Right cardiac atrium (tissue), 5 donors: ENCODE data around the gene GVQW3. TPM values are rescaled to one million over a fixed set of nuclear protein-coding genes. Genes with fewer than 3 reads are reported as not detected.

Experiments used
- ATAC-seq, 2 donors: fragments of 200-7000 bp; cut with Tn5 transposase; one replicate each; pipeline versions ENCODE4 v1.8.0 to v1.9.1; 2020; ENCODE audit warnings: moderate library complexity in 2 of 2, mild to moderate bottlenecking in 1 of 2
- DNase-seq, 3 donors: peaks; one replicate each; pipeline ENCODE4 v3.0.0-alpha.2; 2020
- H3K27ac ChIP-seq: one replicate; pipeline ENCODE4 v1.5.1; 2013; ENCODE audit warnings: mild to moderate bottlenecking, low read length, control low read depth, moderate library complexity
- H3K27me3 ChIP-seq: one replicate; pipeline ENCODE4 v1.6.1; 2013; ENCODE audit not compliant: control insufficient read depth, insufficient read depth
- H3K4me1 ChIP-seq: one replicate; pipeline ENCODE4 v1.6.1; 2013; ENCODE audit warnings: low read length; ENCODE audit not compliant: control insufficient read depth, insufficient read depth
- H3K4me3 ChIP-seq: one replicate; pipeline ENCODE4 v1.5.1; 2013; ENCODE audit warnings: low read length, control low read depth
- H3K9me3 ChIP-seq: one replicate; pipeline ENCODE4 v1.6.1; 2013; ENCODE audit warnings: low read length; ENCODE audit not compliant: control insufficient read depth
- WGBS: extraction: QIAGEN DNeasy Blood & Tissue Kit; methylation state at CpG from one replicate; pipeline ENCODE4 v1.1.7; 2013; 5-methylcytosine and 5-hydroxymethylcytosine counted together
- intact Hi-C, 4 donors: fragments of 100-400 bp; cut with DNase I; formaldehyde crosslinking; loops; one replicate each; pipeline versions ENCODE4 v1.11.0 to v1.14.0; 2022 to 2023
- polyA plus RNA-seq: library from polyadenylated mRNA; stranded (reverse); fragments of 200-250 nt; gene quantifications from one replicate; pipeline ENCODE4 v1.2.3, GENCODE V29; 2013
- total RNA-seq, 4 donors: library from RNA; stranded (reverse); fragmentation: NEBNext Ultra II Directional; extraction: Animal tissue kit (Norgen Biotek cat#: 25700); gene quantifications; one replicate each; pipeline ENCODE4 v1.2.1, GENCODE V29; 2021
- donor health status: healthy with polysubstance abuse.
- donor health status: DM: no; HTN: yes; CAD: no.
- donor health status: DM: no; HTN: no; CAD: no.
- donor health status: DM: no; HTN: yes; CAD: no; lungs with severe emphysema.
- donor health status: DM: yes; HTN: yes; CAD: no.

Gene GVQW3
- total and polyA plus RNA-seq, 5 donors = 0.77 to 3.5 (median 2.0) TPM

- no peak for ATAC-seq
- Histone ChIP-seq H3K9me3 (no peaks in the 10 kb centered on the region), H3K27me3 (no peaks in the 10 kb centered on the region), H3K4me1 (no peaks in the 10 kb centered on the region), H3K27ac (no peak overlapping the region), H3K4me3 (no peak overlapping the region)
- no peak for DNase-seq
- WGBS = 53% methylated on average over 2 of the region's 2 CpGs
- intact Hi-C loops = no loop called here
These were observed 19.3 kb upstream of the GVQW3 start for GRCh38 chr11:76361776-76362175.

DNA sequence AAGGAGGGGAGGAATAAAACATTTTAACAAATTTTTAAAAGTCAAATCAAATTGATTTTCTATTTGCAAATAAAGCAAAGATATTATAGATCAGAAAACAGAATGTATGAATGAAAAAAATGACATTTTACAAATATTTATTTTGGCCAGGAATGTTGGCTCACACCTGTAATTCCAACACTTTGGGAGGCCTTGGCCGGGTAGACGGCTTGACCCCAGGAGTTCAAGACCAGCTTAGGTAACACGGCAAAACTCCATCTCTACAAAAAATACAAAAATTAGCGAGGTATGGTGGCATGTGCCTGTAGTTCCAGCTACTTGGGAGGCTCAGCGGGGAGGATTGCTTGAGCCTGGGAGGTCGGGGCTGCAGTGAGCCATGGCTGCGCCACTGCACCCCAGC lies 18.4 kb upstream of the GVQW3 start:
- DNase-seq = no peak
- intact Hi-C loops = no loop called here
- Histone ChIP-seq H3K9me3 (no peaks in the 10 kb centered on the region), H3K4me1 (no peaks in the 10 kb centered on the region), H3K4me3 (no peak overlapping the region), H3K27ac (no peak overlapping the region), H3K27me3 (no peaks in the 10 kb centered on the region)
- ATAC-seq = no peak
- WGBS = 97% methylated on average over 7 of the region's 7 CpGs

DNA sequence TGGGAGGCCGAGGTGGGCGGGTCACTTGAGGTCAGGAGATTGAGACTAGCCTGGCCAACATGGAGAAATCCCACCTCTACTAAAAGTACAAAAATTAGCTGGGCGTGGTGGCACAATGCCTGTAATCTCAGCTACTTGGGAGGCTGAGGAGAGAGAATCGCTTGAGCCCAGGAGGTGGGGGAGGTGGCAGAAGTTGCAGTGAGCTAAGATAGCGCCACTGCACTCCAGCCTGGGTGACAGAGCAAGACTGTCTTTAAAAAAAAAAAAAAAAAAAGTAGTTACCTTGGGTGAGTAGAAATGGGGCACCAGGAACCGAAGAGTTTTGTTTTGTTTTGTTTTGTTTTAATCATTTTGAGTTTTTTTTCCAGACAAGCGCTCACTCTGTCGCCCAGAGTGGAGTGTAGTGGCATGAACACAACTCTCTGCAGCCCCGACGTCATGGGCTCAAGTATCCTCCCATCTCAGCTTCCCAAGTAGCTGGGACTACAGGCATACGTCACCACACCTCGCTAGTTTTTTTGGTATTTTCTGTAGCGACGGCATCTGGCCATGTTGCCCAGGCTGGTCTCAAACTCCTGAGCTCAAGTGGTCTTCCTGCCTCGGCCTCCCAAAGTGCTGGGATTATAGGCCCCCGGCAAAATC lies 16.0 kb upstream of the GVQW3 start:
- ATAC-seq (no peak), DNase-seq (no peak)
- WGBS = 92% methylated on average over 16 of the region's 16 CpGs
- Histone ChIP-seq H3K9me3 (no peaks in the 10 kb centered on the region), H3K4me1 (peaks cover 4% of the 10 kb centered on the region), H3K27me3 (no peaks in the 10 kb centered on the region), H3K27ac (no peak overlapping the region), H3K4me3 (no peak overlapping the region)
- intact Hi-C loops = no loop called here

GRCh38 chr11:76368490-76368889 lies 12.6 kb upstream of the GVQW3 start:
- no peaks in the 10 kb centered on the region for H3K27me3 ChIP-seq
- H3K4me1 ChIP-seq = peaks cover 5% of the 10 kb centered on the region
- no peak overlapping the region for H3K4me3 ChIP-seq
- ATAC-seq (no peak), DNase-seq (no peak)
- H3K9me3 ChIP-seq = no peaks in the 10 kb centered on the region
- WGBS = 71% methylated on average over 1 of the region's 1 CpG
- H3K27ac ChIP-seq = no peak overlapping the region
- intact Hi-C loops = no loop called here

- H3K27me3 ChIP-seq = no peaks in the 10 kb centered on the region
- intact Hi-C loops = no loop called here
- DNase-seq (no peak), ATAC-seq (no peak)
- H3K4me3 ChIP-seq = no peak overlapping the region
- H3K4me1 ChIP-seq = peaks cover 5% of the 10 kb centered on the region
- WGBS = 94% methylated on average over 6 of the region's 6 CpGs
- no peaks in the 10 kb centered on the region for H3K9me3 ChIP-seq
- H3K27ac ChIP-seq = no peak overlapping the region
These were observed 11.7 kb upstream of the GVQW3 start for GRCh38 chr11:76369406-76369805.

DNA sequence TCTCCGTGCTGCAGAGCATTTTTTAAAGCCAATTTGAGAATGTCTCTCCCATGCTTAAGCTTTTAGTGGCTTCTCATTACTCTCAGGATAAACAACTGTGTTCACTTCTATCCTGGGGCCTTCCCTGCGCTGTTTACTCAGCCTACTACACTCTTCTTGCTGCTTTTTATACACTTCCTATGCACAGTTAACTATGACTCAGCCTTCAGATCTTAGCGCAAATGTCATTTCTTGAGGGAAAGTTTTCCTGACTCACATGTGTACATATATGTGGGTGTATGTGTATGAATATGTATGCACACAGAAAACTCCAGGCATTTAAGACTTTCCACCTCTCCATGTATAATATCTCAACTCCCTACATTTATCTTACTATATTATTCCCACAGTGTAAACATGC lies 10.0 kb upstream of the GVQW3 start:
- H3K27ac ChIP-seq = no peak overlapping the region
- H3K4me1 ChIP-seq = peaks cover 5% of the 10 kb centered on the region
- no peaks in the 10 kb centered on the region for H3K27me3 ChIP-seq
- no peaks in the 10 kb centered on the region for H3K9me3 ChIP-seq
- WGBS = 55% methylated on average over 3 of the region's 3 CpGs
- H3K4me3 ChIP-seq = no peak overlapping the region
- ATAC-seq = peak in 1 of 2 donors; percentile 61
- no peak for DNase-seq
- intact Hi-C loops = no loop called here

DNA sequence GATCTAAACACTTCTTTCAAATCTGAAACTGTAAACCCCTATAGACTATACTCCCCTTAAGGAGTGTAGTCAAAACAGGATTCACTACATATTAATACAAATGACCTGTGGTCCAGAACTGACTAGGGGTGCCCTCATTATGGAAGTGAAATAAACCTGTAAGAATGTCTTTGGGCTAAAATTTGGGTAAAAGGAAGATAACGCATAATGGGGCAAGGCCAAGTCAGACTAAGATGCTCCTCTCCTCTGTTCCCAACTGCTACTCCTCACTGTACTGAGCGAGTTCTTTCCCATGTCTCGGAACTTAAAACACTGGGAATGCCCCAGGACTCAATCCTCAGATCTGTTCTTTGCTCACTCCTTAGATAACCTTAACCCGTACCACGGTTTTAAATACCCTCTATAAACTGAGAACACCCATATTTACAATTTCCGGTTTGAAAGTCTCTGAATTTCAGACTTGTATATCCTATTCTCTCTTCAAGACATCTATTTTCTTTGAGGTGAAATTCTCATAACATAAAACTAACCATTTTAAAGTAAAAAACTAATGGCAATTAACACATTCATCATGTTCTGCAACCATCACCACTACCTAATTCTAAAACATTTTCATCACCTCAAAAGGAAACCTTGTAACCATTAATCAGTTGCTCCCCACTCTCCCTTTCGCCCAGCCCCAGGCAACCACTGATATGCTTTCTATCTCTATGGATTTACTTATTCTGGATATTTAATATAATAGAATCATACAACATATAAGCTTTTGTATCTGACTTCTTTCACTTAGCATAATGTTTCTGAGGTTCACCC lies 4.2 kb upstream of the GVQW3 start:
- 88% methylated on average over 7 of the region's 7 CpGs for WGBS
- Histone ChIP-seq H3K4me3 (no peak overlapping the region), H3K9me3 (no peaks in the 10 kb centered on the region), H3K27ac (no peak overlapping the region), H3K27me3 (no peaks in the 10 kb centered on the region), H3K4me1 (peaks cover 4% of the 10 kb centered on the region)
- DNase-seq (no peak), ATAC-seq (no peak)
- intact Hi-C loops = no loop called here

- no peak overlapping the region for H3K27ac ChIP-seq
- DNase-seq (no peak), ATAC-seq (no peak)
- WGBS = 34% methylated on average over 6 of the region's 6 CpGs
- H3K9me3 ChIP-seq = no peaks in the 10 kb centered on the region
- H3K4me1 ChIP-seq = peaks cover 7% of the 10 kb centered on the region
- H3K4me3 ChIP-seq = peak overlapping the region; percentile 92
- no peaks in the 10 kb centered on the region for H3K27me3 ChIP-seq
- intact Hi-C loops = loop anchor here in 1 of 4 donors (10.0 kb wide), 1 partner anchor 55 kb away; no protein-coding TSS in a partner anchor
These were observed 1.3 kb upstream of the GVQW3 start for GRCh38 chr11:76379807-76380158.

DNA sequence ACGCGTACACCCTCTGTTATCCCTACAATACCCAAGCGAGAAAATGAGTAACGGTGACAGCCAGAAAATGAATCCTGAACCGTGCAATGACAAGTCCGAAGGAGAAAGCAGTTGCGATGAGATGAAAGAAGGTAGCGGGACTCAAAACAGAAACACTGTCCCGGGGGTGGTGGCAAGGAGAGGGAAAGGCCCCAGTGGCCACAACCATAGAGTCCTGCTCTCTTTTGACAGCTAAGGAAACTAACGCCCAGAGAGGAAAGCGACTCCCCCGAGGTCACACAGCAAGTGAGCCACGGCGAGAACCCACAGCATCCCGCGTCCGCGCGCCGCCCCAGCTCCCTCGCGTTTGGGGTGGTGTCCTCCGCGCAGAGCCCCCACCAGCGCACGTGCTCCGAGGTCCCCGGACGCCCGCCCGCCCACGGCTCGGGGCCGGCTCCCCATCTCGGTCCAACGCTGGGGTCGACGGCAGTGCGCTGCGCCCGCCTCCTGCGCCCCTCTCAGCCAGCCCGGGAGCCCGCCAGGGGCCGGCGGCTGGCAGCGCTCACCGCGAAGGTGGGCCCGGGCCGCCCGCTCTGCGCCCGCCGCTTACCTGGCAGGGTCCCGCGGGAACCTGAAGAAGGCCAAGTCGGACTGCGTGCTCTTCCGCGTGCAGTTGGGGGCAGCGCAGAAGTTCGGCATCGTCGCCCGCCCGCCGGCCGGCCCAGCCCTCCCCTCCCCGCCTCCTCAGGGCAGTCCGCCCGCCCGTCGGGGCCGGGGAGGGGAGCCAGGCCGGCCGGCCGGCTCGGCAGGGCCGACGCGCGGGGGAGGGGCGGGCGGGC lies 755 bp upstream of the GVQW3 start:
- ATAC-seq = peak in 1 of 2 donors; percentile 14
- WGBS = under 1% methylated on average over 83 of the region's 85 CpGs

GRCh38 chr11:76382209-76382608 lies 1.1 kb downstream of the GVQW3 start:
- Histone ChIP-seq H3K4me3 (no peak overlapping the region), H3K9me3 (no peaks in the 10 kb centered on the region), H3K27ac (no peak overlapping the region), H3K27me3 (no peaks in the 10 kb centered on the region), H3K4me1 (peaks cover 7% of the 10 kb centered on the region)
- ATAC-seq = no peak
- intact Hi-C loops = loop anchor here in 1 of 4 donors (10.0 kb wide), 1 partner anchor 53 kb away; no protein-coding TSS in a partner anchor
- WGBS = 85% methylated on average over 6 of the region's 6 CpGs
- no peak for DNase-seq

More for the DNA sequence above, 755 bp upstream of the GVQW3 start:
- peak overlapping the region; percentile 92 for H3K4me3 ChIP-seq
- no peaks in the 10 kb centered on the region for H3K9me3 ChIP-seq
- peaks cover 7% of the 10 kb centered on the region for H3K4me1 ChIP-seq
- intact Hi-C loops = loop anchor here in 1 of 4 donors (10.0 kb wide), 1 partner anchor 54 kb away; no protein-coding TSS in a partner anchor
- H3K27ac ChIP-seq = peak overlapping the region; percentile 14
- DNase-seq = peak in 2 of 3 donors; percentile 46 to 77
- H3K27me3 ChIP-seq = no peaks in the 10 kb centered on the region

DNA sequence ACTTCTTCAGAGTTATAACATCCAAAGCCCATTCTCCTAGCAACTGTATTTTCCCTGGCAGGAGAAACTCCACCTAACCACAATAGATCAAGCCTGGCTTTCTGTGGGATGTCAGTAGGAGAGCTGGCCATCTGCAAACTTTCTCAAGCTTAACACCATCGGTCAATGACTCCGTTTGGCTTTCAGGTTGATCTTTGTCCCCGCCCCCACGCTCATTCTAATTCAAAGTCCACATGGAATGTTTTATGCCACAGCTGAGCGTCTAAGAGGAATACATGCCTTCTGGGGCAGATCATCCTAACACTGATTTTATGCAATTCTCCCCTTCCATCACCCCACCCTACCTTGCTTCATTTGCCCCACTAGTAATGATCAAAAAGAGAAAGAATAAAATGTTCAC lies 4.8 kb downstream of the GVQW3 start:
- Histone ChIP-seq H3K9me3 (no peaks in the 10 kb centered on the region), H3K4me3 (no peak overlapping the region), H3K27ac (no peak overlapping the region), H3K4me1 (peaks cover 2% of the 10 kb centered on the region), H3K27me3 (no peaks in the 10 kb centered on the region)
- ATAC-seq (no peak), DNase-seq (no peak)
- intact Hi-C loops = loop anchor here in 1 of 4 donors (10.0 kb wide), 1 partner anchor 49 kb away; no protein-coding TSS in a partner anchor
- 83% methylated on average over 5 of the region's 5 CpGs for WGBS
